C4-2B (cell line): ENCODE measurements around the gene CTDP1.

Experiments used
- ZFX ChIP-seq: fragments of 450-650 bp; IDR thresholded peaks from 2 replicates; pipeline ENCODE4 v1.6.1; 2017
- TF ChIP-seq, protein P1 (sequence below): fragments of 450-650 bp; conservative IDR thresholded peaks from 2 replicates; pipeline ENCODE4 v1.5.1; 2017; ENCODE audit warnings: mild to moderate bottlenecking

DNA sequence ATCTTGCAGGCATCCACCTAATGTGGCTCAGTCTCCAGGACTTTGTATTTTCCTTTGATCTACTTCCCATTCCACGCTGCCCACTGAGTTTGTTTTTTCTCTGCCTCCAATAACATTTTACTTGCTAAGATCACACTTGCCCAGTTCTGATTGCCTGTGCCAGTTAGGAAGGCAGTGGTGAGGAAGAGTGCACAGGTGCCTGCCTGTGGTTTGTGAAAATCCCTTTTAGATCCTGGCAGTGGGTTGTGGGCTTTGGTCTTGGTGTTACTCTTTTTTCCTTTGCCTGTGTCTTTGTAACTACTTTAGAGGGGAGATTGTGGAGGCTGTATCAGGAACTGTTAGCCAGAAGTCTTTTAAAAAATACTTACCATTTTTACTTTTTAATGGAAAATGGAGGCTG lies 81.3 kb downstream of the CTDP1 start:
- TF ChIP-seq, protein P1, sequence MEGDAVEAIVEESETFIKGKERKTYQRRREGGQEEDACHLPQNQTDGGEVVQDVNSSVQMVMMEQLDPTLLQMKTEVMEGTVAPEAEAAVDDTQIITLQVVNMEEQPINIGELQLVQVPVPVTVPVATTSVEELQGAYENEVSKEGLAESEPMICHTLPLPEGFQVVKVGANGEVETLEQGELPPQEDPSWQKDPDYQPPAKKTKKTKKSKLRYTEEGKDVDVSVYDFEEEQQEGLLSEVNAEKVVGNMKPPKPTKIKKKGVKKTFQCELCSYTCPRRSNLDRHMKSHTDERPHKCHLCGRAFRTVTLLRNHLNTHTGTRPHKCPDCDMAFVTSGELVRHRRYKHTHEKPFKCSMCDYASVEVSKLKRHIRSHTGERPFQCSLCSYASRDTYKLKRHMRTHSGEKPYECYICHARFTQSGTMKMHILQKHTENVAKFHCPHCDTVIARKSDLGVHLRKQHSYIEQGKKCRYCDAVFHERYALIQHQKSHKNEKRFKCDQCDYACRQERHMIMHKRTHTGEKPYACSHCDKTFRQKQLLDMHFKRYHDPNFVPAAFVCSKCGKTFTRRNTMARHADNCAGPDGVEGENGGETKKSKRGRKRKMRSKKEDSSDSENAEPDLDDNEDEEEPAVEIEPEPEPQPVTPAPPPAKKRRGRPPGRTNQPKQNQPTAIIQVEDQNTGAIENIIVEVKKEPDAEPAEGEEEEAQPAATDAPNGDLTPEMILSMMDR: no peak
- TF ChIP-seq ZFX: no peak
